Hepatocyte (in vitro differentiated cells): ENCODE results near the gene SNRNP70.

ENCODE experiments used
- EZH2 ChIP-seq: fragments of 200-600 bp; sonication (generic); IDR thresholded peaks from 2 replicates; pipeline ENCODE4 v1.6.1; 2016; ENCODE audit warnings: antibody characterized with exemption, mild to moderate bottlenecking, borderline replicate concordance
- EZH2phosphoT487 ChIP-seq: fragments of 200-600 bp; sonication (generic); IDR thresholded peaks from one replicate; pipeline ENCODE4 v1.6.1; 2018; ENCODE audit warnings: antibody characterized with exemption, mild to moderate bottlenecking, low read depth, moderate library complexity; ENCODE audit not compliant: unreplicated experiment, severe bottlenecking
- TF ChIP-seq, protein P1 (sequence below): fragments of 200-600 bp; sonication (generic); IDR thresholded peaks from 2 replicates; pipeline ENCODE4 v1.5.1; 2016; ENCODE audit warnings: antibody characterized with exemption, mild to moderate bottlenecking; ENCODE audit not compliant: poor library complexity

DNA sequence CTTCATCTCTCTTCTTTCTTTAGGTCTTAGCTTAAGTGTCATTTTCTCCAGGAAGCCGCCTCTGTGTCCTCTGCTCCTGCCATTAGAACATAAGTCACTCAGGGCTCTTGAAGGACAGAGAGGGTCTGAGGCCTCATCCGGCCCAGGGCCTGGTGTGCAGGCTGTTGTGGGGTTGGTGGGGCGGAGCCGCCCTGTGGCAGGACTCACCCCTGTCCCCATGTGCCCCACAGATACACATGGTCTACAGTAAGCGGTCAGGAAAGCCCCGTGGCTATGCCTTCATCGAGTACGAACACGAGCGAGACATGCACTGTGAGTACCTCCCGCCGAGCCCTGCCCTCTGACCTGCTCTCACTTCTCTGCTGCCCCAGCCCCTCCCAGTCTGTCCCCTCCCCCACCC, 15.9 kb downstream of the SNRNP70 start:
- TF ChIP-seq, protein P1, sequence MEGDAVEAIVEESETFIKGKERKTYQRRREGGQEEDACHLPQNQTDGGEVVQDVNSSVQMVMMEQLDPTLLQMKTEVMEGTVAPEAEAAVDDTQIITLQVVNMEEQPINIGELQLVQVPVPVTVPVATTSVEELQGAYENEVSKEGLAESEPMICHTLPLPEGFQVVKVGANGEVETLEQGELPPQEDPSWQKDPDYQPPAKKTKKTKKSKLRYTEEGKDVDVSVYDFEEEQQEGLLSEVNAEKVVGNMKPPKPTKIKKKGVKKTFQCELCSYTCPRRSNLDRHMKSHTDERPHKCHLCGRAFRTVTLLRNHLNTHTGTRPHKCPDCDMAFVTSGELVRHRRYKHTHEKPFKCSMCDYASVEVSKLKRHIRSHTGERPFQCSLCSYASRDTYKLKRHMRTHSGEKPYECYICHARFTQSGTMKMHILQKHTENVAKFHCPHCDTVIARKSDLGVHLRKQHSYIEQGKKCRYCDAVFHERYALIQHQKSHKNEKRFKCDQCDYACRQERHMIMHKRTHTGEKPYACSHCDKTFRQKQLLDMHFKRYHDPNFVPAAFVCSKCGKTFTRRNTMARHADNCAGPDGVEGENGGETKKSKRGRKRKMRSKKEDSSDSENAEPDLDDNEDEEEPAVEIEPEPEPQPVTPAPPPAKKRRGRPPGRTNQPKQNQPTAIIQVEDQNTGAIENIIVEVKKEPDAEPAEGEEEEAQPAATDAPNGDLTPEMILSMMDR = no peak
- TF ChIP-seq EZH2phosphoT487 (no peak), EZH2 (no peak)
